ENCODE data around the gene GRN. TPM values are rescaled to one million over a fixed set of nuclear protein-coding genes. Genes with fewer than 3 reads are reported as not detected.

GRN gene
- total RNA-seq, 1 experiment from 2014 or later: 206 TPM

- TF ChIP-seq ZBTB33 (IDR thresholded peaks at IDR 0.05; ENCODE audit: extremely low read depth, insufficient replicate concordance, low read length) (no peak), TCF7L2 (IDR thresholded peaks at IDR 0.05; ENCODE audit: borderline replicate concordance, extremely low read depth, insufficient read depth, insufficient read length) (no peak), SP1 (IDR thresholded peaks at IDR 0.05; ENCODE audit: low read depth) (no peak), CBX3 (IDR thresholded peaks at IDR 0.05; ENCODE audit: low read depth) (no peak), POLR2AphosphoS5 (IDR thresholded peaks at IDR 0.05; ENCODE audit: low read depth, low read length) (no peak), EZH2phosphoT487 (IDR thresholded peaks at IDR 0.05; ENCODE audit: borderline replicate concordance) (no peak), ELF1 (IDR thresholded peaks at IDR 0.05; ENCODE audit: borderline replicate concordance, low read depth) (no peak), SIN3A (IDR thresholded peaks at IDR 0.05; ENCODE audit: low read depth) (no peak), ZFX (IDR thresholded peaks at IDR 0.05) (no peak), EZH2 (IDR thresholded peaks at IDR 0.05) (no peak), MAX (IDR thresholded peaks at IDR 0.05) (no peak), RAD21 (IDR thresholded peaks at IDR 0.05; ENCODE audit: low read depth) (no peak), POLR2A (IDR thresholded peaks at IDR 0.05; ENCODE audit: borderline replicate concordance, extremely low read depth, insufficient read depth, insufficient read length) (no peak), SRF (IDR thresholded peaks at IDR 0.05; ENCODE audit: low read depth) (no peak)
These were observed 8.7 kb downstream of the GRN start (continued) for GRCh38 chr17:44353672-44354331.

All from HCT116 (cell line).